ENCODE results near the gene CALCOCO2. TPM values are rescaled to one million over a fixed set of nuclear protein-coding genes. Genes with fewer than 3 reads are reported as not detected.

The CALCOCO2 gene
- total and polyA plus RNA-seq, 2 experiments from 2014 or later, result 14.4 to 16.3 TPM

DNA sequence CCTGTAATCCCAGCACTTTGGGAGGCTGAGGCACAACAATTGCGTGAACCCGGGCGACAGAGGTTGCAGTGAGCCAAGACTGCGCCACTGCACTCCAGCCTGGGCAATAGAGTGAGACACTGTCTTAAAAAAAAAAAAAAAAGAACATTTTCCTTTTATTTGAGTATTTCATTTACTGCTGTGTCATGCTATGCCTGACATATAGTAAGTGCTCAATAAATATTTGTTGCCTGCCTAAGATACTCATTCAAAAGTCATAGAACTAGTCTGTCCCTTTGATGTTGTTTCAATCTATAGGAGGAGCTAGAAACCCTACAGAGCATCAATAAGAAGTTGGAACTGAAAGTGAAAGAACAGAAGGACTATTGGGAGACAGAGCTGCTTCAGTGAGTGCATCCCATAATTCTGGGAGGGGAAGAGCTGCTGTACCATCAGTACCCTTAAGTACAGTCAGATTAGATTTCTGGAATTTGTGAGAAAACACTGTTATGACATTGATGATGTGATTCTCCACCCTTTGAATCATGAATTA, 20.0 kb downstream of the CALCOCO2 start:
- Mint-ChIP-seq H3K4me1 (no peaks in the 10 kb centered on the region; the same call in 2 of the 3 replicates), H3K36me3 (ENCODE audit: low read depth) (no peaks in the 10 kb centered on the region; the same call in 2 of the 3 replicates), H3K4me3 (no peak overlapping the region), H3K9me3 (no peaks in the 10 kb centered on the region), H3K27ac (no peak overlapping the region), H3K27me3 (ENCODE audit: insufficient read depth, low read depth, poor library complexity) (peaks cover 5% of the 10 kb centered on the region)
- no peak for ATAC-seq
- Histone ChIP-seq H3K9me2 (ENCODE audit: insufficient read depth) (no peaks in the 10 kb centered on the region), H3K4me3 (no peak overlapping the region), H2AFZ (no peak overlapping the region), H3K36me3 (ENCODE audit: insufficient read depth) (no peaks in the 10 kb centered on the region), H3K4me2 (no peak overlapping the region), H3K27ac (ENCODE audit: low read depth) (no peak overlapping the region), H3K4me1 (ENCODE audit: insufficient read depth) (no peaks in the 10 kb centered on the region), H3K79me2 (replicated peaks; ENCODE audit: insufficient read depth) (no peaks in the 10 kb centered on the region), H3K27me3 (ENCODE audit: insufficient read depth) (no peaks in the 10 kb centered on the region), H4K20me1 (replicated peaks; ENCODE audit: insufficient read depth) (no peaks in the 10 kb centered on the region), H3F3A (replicated peaks; ENCODE audit: low read depth) (no peaks in the 10 kb centered on the region)
- TF ChIP-seq STAT1 (IDR thresholded peaks at IDR 0.05; ENCODE audit: unreplicated experiment) (no peak), ZNF114 (CRISPR knock-in tag; IDR thresholded peaks at IDR 0.05) (no peak), EZH2phosphoT487 (IDR thresholded peaks at IDR 0.05; ENCODE audit: unreplicated experiment) (no peak), JUNB (IDR thresholded peaks at IDR 0.05; ENCODE audit: unreplicated experiment) (no peak), EZH2 (IDR thresholded peaks at IDR 0.05; ENCODE audit: low read depth, unreplicated experiment) (no peak), ETS1 (IDR thresholded peaks at IDR 0.05) (no peak), NANOG (IDR thresholded peaks at IDR 0.05; ENCODE audit: borderline replicate concordance) (no peak), ZNF462 (CRISPR knock-in tag; IDR thresholded peaks at IDR 0.05) (no peak), CREB1 (CRISPR knock-in tag; IDR thresholded peaks at IDR 0.05; ENCODE audit: low read depth) (no peak), POLR2AphosphoS5 (IDR thresholded peaks at IDR 0.05; ENCODE audit: low read depth) (no peak), ZNF331 (CRISPR knock-in tag; IDR thresholded peaks at IDR 0.05; ENCODE audit: low read depth) (no peak)
- TF ChIP-seq, protein P1, sequence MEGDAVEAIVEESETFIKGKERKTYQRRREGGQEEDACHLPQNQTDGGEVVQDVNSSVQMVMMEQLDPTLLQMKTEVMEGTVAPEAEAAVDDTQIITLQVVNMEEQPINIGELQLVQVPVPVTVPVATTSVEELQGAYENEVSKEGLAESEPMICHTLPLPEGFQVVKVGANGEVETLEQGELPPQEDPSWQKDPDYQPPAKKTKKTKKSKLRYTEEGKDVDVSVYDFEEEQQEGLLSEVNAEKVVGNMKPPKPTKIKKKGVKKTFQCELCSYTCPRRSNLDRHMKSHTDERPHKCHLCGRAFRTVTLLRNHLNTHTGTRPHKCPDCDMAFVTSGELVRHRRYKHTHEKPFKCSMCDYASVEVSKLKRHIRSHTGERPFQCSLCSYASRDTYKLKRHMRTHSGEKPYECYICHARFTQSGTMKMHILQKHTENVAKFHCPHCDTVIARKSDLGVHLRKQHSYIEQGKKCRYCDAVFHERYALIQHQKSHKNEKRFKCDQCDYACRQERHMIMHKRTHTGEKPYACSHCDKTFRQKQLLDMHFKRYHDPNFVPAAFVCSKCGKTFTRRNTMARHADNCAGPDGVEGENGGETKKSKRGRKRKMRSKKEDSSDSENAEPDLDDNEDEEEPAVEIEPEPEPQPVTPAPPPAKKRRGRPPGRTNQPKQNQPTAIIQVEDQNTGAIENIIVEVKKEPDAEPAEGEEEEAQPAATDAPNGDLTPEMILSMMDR (conservative IDR thresholded peaks at IDR 0.05; ENCODE audit: low read depth in 2 of 2), result no peak
- TF ChIP-seq, protein P2, sequence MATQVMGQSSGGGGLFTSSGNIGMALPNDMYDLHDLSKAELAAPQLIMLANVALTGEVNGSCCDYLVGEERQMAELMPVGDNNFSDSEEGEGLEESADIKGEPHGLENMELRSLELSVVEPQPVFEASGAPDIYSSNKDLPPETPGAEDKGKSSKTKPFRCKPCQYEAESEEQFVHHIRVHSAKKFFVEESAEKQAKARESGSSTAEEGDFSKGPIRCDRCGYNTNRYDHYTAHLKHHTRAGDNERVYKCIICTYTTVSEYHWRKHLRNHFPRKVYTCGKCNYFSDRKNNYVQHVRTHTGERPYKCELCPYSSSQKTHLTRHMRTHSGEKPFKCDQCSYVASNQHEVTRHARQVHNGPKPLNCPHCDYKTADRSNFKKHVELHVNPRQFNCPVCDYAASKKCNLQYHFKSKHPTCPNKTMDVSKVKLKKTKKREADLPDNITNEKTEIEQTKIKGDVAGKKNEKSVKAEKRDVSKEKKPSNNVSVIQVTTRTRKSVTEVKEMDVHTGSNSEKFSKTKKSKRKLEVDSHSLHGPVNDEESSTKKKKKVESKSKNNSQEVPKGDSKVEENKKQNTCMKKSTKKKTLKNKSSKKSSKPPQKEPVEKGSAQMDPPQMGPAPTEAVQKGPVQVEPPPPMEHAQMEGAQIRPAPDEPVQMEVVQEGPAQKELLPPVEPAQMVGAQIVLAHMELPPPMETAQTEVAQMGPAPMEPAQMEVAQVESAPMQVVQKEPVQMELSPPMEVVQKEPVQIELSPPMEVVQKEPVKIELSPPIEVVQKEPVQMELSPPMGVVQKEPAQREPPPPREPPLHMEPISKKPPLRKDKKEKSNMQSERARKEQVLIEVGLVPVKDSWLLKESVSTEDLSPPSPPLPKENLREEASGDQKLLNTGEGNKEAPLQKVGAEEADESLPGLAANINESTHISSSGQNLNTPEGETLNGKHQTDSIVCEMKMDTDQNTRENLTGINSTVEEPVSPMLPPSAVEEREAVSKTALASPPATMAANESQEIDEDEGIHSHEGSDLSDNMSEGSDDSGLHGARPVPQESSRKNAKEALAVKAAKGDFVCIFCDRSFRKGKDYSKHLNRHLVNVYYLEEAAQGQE (IDR thresholded peaks at IDR 0.05; ENCODE audit: unreplicated experiment), result no peak
- no peak for DNase-seq (ENCODE audit: low spot score)
